ENCODE data around the gene DGKI.

DNA sequence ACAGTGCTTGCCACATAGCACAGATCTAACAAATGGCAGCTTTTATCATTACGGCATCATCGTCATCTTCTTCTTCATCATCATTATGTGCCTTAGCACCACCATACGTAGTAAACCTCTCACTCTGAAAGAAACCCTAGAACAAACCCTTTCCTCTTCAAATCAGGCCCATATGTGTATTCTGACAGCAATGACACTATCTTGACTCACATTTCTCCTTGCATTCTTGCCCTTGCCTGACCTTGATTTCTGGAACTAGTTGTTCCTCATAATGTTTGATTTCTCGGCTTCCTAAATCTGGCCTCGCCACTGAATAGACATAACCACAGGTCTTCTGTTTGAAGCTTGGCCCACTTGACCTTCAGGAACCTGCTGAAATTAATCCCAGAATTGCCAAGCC lies 115.3 kb downstream of the DGKI start:
- TF ChIP-seq, protein P1, sequence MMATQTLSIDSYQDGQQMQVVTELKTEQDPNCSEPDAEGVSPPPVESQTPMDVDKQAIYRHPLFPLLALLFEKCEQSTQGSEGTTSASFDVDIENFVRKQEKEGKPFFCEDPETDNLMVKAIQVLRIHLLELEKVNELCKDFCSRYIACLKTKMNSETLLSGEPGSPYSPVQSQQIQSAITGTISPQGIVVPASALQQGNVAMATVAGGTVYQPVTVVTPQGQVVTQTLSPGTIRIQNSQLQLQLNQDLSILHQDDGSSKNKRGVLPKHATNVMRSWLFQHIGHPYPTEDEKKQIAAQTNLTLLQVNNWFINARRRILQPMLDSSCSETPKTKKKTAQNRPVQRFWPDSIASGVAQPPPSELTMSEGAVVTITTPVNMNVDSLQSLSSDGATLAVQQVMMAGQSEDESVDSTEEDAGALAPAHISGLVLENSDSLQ (IDR thresholded peaks at IDR 0.05) = no peak
- TF ChIP-seq NFRKB (IDR thresholded peaks at IDR 0.05) = no peak
- no peak for TF ChIP-seq ARNT (IDR thresholded peaks at IDR 0.05)
